ENCODE data around the gene MIER2. TPM values are rescaled to one million over a fixed set of nuclear protein-coding genes. Genes with fewer than 3 reads are reported as not detected.

Gene MIER2
- total RNA-seq, 2 experiments from 2014 or later: 18.3 to 21.2 TPM

GRCh38 chr19:336067-336614 lies 8.5 kb downstream of the MIER2 start:
- POLR2A ChIA-PET: no interaction called here
- CTCF ChIA-PET: no interaction called here

- CTCF ChIA-PET: no interaction called here
- POLR2A ChIA-PET: no interaction called here
Measured at GRCh38 chr19:335486-336066, 9.0 kb downstream of the MIER2 start.

GRCh38 chr19:335072-335471 lies 9.5 kb downstream of the MIER2 start:
- CTCF ChIA-PET: no interaction called here

GRCh38 chr19:334296-335071 lies 10.1 kb downstream of the MIER2 start:
- ChIA-PET POLR2A (no interaction called here), CTCF (no interaction called here)

More at GRCh38 chr19:335072-335471, 9.5 kb downstream of the MIER2 start:
- POLR2A ChIA-PET: no interaction called here

- ChIA-PET CTCF (no interaction called here), POLR2A (no interaction called here)
Measured at GRCh38 chr19:330503-330902, 14.1 kb downstream of the MIER2 start.

- CTCF ChIA-PET: no interaction called here
- POLR2A ChIA-PET: no interaction called here
Measured at GRCh38 chr19:329876-330275, 14.7 kb downstream of the MIER2 start.

- POLR2A ChIA-PET: no interaction called here
- CTCF ChIA-PET: no interaction called here
Measured at GRCh38 chr19:328025-328505, 16.5 kb downstream of the MIER2 start.

- ChIA-PET CTCF (no interaction called here), POLR2A (no interaction called here)
Measured at GRCh38 chr19:327291-328024, 17.1 kb downstream of the MIER2 start.

- POLR2A ChIA-PET: no interaction called here
- CTCF ChIA-PET: no interaction called here
Measured at GRCh38 chr19:326871-327270, 17.7 kb downstream of the MIER2 start.

- POLR2A ChIA-PET: no interaction called here
- CTCF ChIA-PET: no interaction called here
Measured at GRCh38 chr19:325937-326565, 18.5 kb downstream of the MIER2 start.

- ChIA-PET POLR2A (no interaction called here), CTCF (no interaction called here)
Measured at GRCh38 chr19:325173-325936, 19.2 kb downstream of the MIER2 start.

- POLR2A ChIA-PET: no interaction called here
- CTCF ChIA-PET: no interaction called here
Measured at GRCh38 chr19:324716-325115, 19.9 kb downstream of the MIER2 start.

GRCh38 chr19:322616-323015 lies 22.0 kb downstream of the MIER2 start:
- CTCF ChIA-PET: no interaction called here
- POLR2A ChIA-PET: no interaction called here

GRCh38 chr19:318509-318774 lies 26.2 kb downstream of the MIER2 start:
- CTCF ChIA-PET: no interaction called here
- POLR2A ChIA-PET: no interaction called here

- POLR2A ChIA-PET: no interaction called here
- CTCF ChIA-PET: no interaction called here
Measured at GRCh38 chr19:317710-318508, 26.7 kb downstream of the MIER2 start.

- CTCF ChIA-PET: no interaction called here
- POLR2A ChIA-PET: no interaction called here
Measured at GRCh38 chr19:315811-316210, 28.8 kb downstream of the MIER2 start.

GRCh38 chr19:313988-314815 lies 30.4 kb downstream of the MIER2 start:
- POLR2A ChIA-PET: no interaction called here
- CTCF ChIA-PET: no interaction called here

GRCh38 chr19:313169-313987 lies 31.2 kb downstream of the MIER2 start:
- POLR2A ChIA-PET: no interaction called here
- CTCF ChIA-PET: no interaction called here

Data from activated CD8-positive, alpha-beta memory T cell treated with anti-CD3 and anti-CD28 coated beads for 36 hours (primary cell).